Endothelial cell of umbilical vein (primary cell): ENCODE measurements around the gene GRIK1. TPM values are rescaled to one million over a fixed set of nuclear protein-coding genes. Genes with fewer than 3 reads are reported as not detected.

ENCODE experiments used
- BruUV-seq: library from RNA; stranded (reverse); fragments of 400-500 nt; replicated peaks from 2 replicates; lab custom pipeline; 2021; lab: Mats Ljungman, UMichigan
- CTCF ChIA-PET: fragments of 300-600, 350-600 bp; sonication (Branson Sonifier 250); formaldehyde crosslinking; loops from one replicate; lab custom pipeline; 2021; ENCODE audit warnings: antibody characterized with exemption, inconsistent platforms; lab: Charles Lee
- POLR2A ChIA-PET: fragments of 300-600, 350-600 bp; sonication (Branson Sonifier 250); formaldehyde crosslinking; loops from one replicate; lab custom pipeline; 2021; ENCODE audit warnings: antibody characterized with exemption, inconsistent platforms; lab: Charles Lee
- DNase-seq: peaks from one replicate; pipeline ENCODE4 v3.0.0-alpha.2; 2011; ENCODE audit warnings: low read depth, low spot score
- FAIRE-seq: peaks from 2 replicates; lab custom pipeline; 2011; peaks lifted over from hg19 to GRCh38; lab: Jason Lieb, UNC
- H2AFZ ChIP-seq: 2 replicates; pipeline ENCODE4 v1.6.0; 2012; ENCODE audit warnings: low read depth, low read length, control low read depth, inconsistent platforms
- H3K27ac ChIP-seq: 2 replicates; pipeline ENCODE4 v1.5.1; 2011; ENCODE audit warnings: low read depth, mild to moderate bottlenecking, control low read depth, low read length, moderate library complexity; ENCODE audit not compliant: insufficient read depth
- H3K27me3 ChIP-seq, 2 experiments: 2 replicates each; pipeline versions ENCODE4 v1.6.0 to v1.6.1; 2011; ENCODE audit warnings: low read length in 2 of 2, mixed read lengths in 1 of 2; ENCODE audit not compliant: control insufficient read depth in 2 of 2, insufficient read depth in 2 of 2
- H3K36me3 ChIP-seq, 2 experiments: 2 replicates in 1 of 2; 3 replicates in 1 of 2; pipeline ENCODE4 v1.5.1; 2011; ENCODE audit warnings: low read length in 2 of 2, mild to moderate bottlenecking in 1 of 2, moderate library complexity in 1 of 2; ENCODE audit not compliant: control insufficient read depth in 2 of 2, insufficient read depth in 2 of 2; ENCODE audit errors: extremely low read depth in 1 of 2
- H3K4me1 ChIP-seq: 3 replicates; pipeline ENCODE4 v1.5.1; 2011; ENCODE audit warnings: mild to moderate bottlenecking, low read length; ENCODE audit not compliant: control insufficient read depth, insufficient read depth; ENCODE audit errors: extremely low read depth
- H3K4me2 ChIP-seq: 2 replicates; pipeline ENCODE4 v1.6.1; 2011; ENCODE audit warnings: low read length, control low read depth, mixed read lengths; ENCODE audit not compliant: insufficient read depth
- H3K4me3 ChIP-seq, 3 experiments: fragments of 200-600 bp in 1 of 3; sonication (generic), shearing (Covaris generic) in 1 of 3; replicated peaks in 1 of 3; 2 replicates each; pipeline ENCODE4 v1.5.1; 2011 to 2016; ENCODE audit warnings: control low read depth in 3 of 3, low read length in 3 of 3, mild to moderate bottlenecking in 2 of 3, inconsistent platforms in 1 of 3, low read depth in 1 of 3, moderate library complexity in 1 of 3; ENCODE audit not compliant: insufficient read depth in 1 of 3
- H3K79me2 ChIP-seq: 2 replicates; pipeline ENCODE4 v1.6.0; 2012; ENCODE audit warnings: low read length, inconsistent platforms; ENCODE audit not compliant: control insufficient read depth, insufficient read depth
- H3K9ac ChIP-seq: replicated peaks from 2 replicates; pipeline ENCODE3; 2011; ENCODE audit warnings: low read length, control low read depth; ENCODE audit not compliant: insufficient read depth; ENCODE audit errors: extremely low read depth
- H3K9me1 ChIP-seq: replicated peaks from 3 replicates; pipeline ENCODE4 v1.6.0; 2011; ENCODE audit warnings: mild to moderate bottlenecking, low read length; ENCODE audit not compliant: control insufficient read depth, insufficient read depth; ENCODE audit errors: extremely low read depth
- H3K9me3 ChIP-seq: replicated peaks from 2 replicates; pipeline ENCODE4 v1.5.1; 2012; ENCODE audit warnings: low read length, inconsistent platforms; ENCODE audit not compliant: control insufficient read depth, insufficient read depth
- H4K20me1 ChIP-seq: replicated peaks from 2 replicates; pipeline ENCODE3; 2011; ENCODE audit warnings: mild to moderate bottlenecking, low read length; ENCODE audit not compliant: control insufficient read depth, insufficient read depth; ENCODE audit errors: extremely low read depth
- EZH2 ChIP-seq: IDR thresholded peaks from 2 replicates; pipeline ENCODE4 v1.6.1; 2012; ENCODE audit warnings: borderline replicate concordance, low read depth, mild to moderate bottlenecking, moderate library complexity, low read length, inconsistent platforms; ENCODE audit not compliant: severe bottlenecking
- FOS ChIP-seq: IDR thresholded peaks from 2 replicates; pipeline ENCODE4 v1.6.1; 2011; ENCODE audit warnings: mild to moderate bottlenecking, low read length, moderate library complexity, borderline replicate concordance; ENCODE audit not compliant: insufficient read depth
- GATA2 ChIP-seq: IDR thresholded peaks from 2 replicates; pipeline ENCODE4 v1.7.0; 2011; ENCODE audit warnings: low read depth, mild to moderate bottlenecking, moderate library complexity, mixed read lengths, low read length; ENCODE audit not compliant: insufficient read length, insufficient read depth
- JUN ChIP-seq: IDR thresholded peaks from 2 replicates; pipeline ENCODE4 v1.6.1; 2011; ENCODE audit warnings: borderline replicate concordance, low read depth; ENCODE audit not compliant: insufficient read length, insufficient read depth
- MYC ChIP-seq: IDR thresholded peaks from one replicate; pipeline ENCODE4 v1.6.1; 2011; ENCODE audit warnings: mild to moderate bottlenecking, low read depth, low read length
- POLR2A ChIP-seq: IDR thresholded peaks from 2 replicates; pipeline ENCODE4 v1.6.1; 2012; ENCODE audit warnings: low read depth, mild to moderate bottlenecking, control low read depth, low read length
- POLR2AphosphoS5 ChIP-seq: IDR thresholded peaks from 2 replicates; pipeline ENCODE4 v1.6.1; 2012; ENCODE audit warnings: low read depth, mild to moderate bottlenecking, control low read depth, low read length, moderate library complexity; ENCODE audit not compliant: insufficient read depth
- dilution Hi-C: fragments of 300-500 bp; cut with MboI; formaldehyde crosslinking; loops from one replicate; pipeline ENCODE4 v1.15.0; 2019; ENCODE audit warnings: low sequenced_read_pairs; ENCODE audit not compliant: extremely low pct_ligation_motif_present
- intact Hi-C: fragments of 100-400 bp; cut with micrococcal nuclease; formaldehyde crosslinking; loops from one replicate; pipeline ENCODE4 v1.10.0; 2022
- polyA plus RNA-seq, 4 experiments: library from polyadenylated mRNA; depleted of rRNA in 3 of 4; stranded (reverse) in 3 of 4; unstranded in 1 of 4; fragments of >200 nt; gene quantifications; 2 replicates each; pipeline versions ENCODE4 v1.2.1 to v1.2.3, GENCODE V29; 2011 to 2012; ENCODE audit warnings: missing spikeins in 1 of 4
- total RNA-seq: library from RNA; stranded (reverse); gene quantifications from 2 replicates; pipeline ENCODE4 v1.2.3, GENCODE V29; 2021
- TF ChIP-seq, protein P1 (sequence below), 2 donors: IDR thresholded peaks; 1 replicate in 1 of 2; 2 replicates in 1 of 2; pipeline ENCODE4 v1.5.1; 2011; ENCODE audit warnings: low read length in 2 of 2, mild to moderate bottlenecking in 2 of 2, moderate library complexity in 2 of 2, control low read depth in 1 of 2, inconsistent platforms in 1 of 2, low read depth in 1 of 2; ENCODE audit not compliant: insufficient read depth in 1 of 2; ENCODE audit errors: extremely low read depth in 1 of 2
- TF ChIP-seq, protein P2 (sequence below): IDR thresholded peaks from 2 replicates; pipeline ENCODE4 v1.6.1; 2011; ENCODE audit not compliant: insufficient read depth, insufficient read length

GRIK1 gene
- total and polyA plus RNA-seq, 2 donors (not counting 3 experiments of a cell fraction or from before 2014, with no cell fraction given) = not detected

DNA sequence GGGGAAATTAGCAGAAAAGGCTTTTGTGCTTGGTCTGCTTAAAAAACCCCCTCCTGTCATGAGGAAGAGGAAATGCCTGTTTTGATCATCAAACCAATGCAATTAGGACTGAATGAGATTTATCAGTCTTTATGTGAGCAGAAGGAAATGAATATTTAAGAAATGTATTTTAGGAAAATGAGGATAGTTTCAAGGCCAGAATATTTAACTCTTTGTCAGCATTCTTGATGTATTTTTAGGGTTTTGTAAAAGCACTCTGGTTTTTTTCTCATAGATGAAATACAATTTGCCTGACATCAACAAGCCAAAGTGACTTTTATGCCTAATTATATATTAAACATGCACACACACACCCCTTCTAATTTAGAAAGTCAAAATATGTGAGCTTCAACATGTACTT is 213.8 kb downstream of the GRIK1 start:
- Histone ChIP-seq H3K27ac (no peak overlapping the region), H3K9me1 (no peaks in the 10 kb centered on the region), H3K27me3 (no peaks in the 10 kb centered on the region), H4K20me1 (no peaks in the 10 kb centered on the region), H2AFZ (no peak overlapping the region), H3K36me3 (no peaks in the 10 kb centered on the region), H3K4me1 (no peaks in the 10 kb centered on the region), H3K79me2 (no peaks in the 10 kb centered on the region), H3K4me3 (no peak overlapping the region), H3K9ac (no peak overlapping the region), H3K9me3 (no peaks in the 10 kb centered on the region), H3K4me2 (no peak overlapping the region)
- ChIA-PET POLR2A (no interaction called here), CTCF (interaction anchor here (1.0 kb wide), 1 partner anchor 16 kb away, joined by 3 read pairs; no protein-coding TSS in a partner anchor)
- no peak for FAIRE-seq
- intact Hi-C loops = no loop called here
- dilution Hi-C loops = no loop called here
- no peak for TF ChIP-seq GATA2
- no TSS peak for BruUV-seq
- DNase-seq = no peak

DNA sequence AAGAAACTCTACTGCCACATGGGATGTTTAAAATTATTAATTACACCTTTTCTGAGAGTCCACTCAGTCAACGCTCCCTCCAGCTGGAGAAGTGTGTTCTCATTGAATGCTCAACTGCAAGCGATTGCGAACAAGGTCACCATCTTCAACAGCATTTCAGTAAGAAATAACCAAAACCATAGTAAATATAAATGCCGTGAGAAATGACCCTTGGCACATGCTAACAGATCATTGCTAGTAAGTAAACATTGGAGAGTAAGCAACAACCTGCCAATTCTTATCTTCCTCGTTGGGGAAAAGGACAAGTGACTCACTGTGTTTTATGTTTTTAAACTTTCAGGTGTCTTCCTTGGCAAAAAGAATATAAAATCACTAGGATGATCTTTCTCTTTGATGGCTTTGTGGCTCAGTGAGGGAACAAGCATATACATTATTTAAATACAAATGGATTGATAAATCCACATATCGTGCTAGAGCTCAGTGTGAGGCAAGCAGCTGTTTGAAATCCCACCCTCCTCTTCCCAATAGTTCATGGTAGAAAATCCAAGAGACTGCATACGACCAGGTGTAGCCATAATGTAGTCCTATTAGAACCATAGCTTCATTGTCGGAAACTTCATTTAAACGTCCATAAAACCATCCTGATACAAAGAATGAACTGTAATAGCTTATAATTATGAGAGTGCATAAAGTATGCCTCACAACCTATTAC is 214.6 kb downstream of the GRIK1 start:
- CTCF ChIA-PET = interaction anchor here (1.0 to 1.2 kb wide), 2 partner anchors 15 to 46 kb away, joined by 3 read pairs; no protein-coding TSS in a partner anchor
- no peak overlapping the region for H3K4me2 ChIP-seq
- H4K20me1 ChIP-seq = no peaks in the 10 kb centered on the region
- BruUV-seq = no TSS peak
- no peaks in the 10 kb centered on the region for H3K79me2 ChIP-seq
- H3K9ac ChIP-seq = no peak overlapping the region
- no peaks in the 10 kb centered on the region for H3K9me1 ChIP-seq
- no peak for FAIRE-seq
- H3K4me1 ChIP-seq = no peaks in the 10 kb centered on the region
- intact Hi-C loops (no loop called here), dilution Hi-C loops (no loop called here)
- no peak for DNase-seq
- no peaks in the 10 kb centered on the region for H3K9me3 ChIP-seq
- H3K36me3 ChIP-seq = no peaks in the 10 kb centered on the region
- H2AFZ ChIP-seq = no peak overlapping the region
- H3K27me3 ChIP-seq = no peaks in the 10 kb centered on the region
- TF ChIP-seq EZH2 (no peak), POLR2A (no peak), JUN (no peak), POLR2AphosphoS5 (no peak), GATA2 (no peak), FOS (no peak), MYC (no peak)
- TF ChIP-seq, protein P1, sequence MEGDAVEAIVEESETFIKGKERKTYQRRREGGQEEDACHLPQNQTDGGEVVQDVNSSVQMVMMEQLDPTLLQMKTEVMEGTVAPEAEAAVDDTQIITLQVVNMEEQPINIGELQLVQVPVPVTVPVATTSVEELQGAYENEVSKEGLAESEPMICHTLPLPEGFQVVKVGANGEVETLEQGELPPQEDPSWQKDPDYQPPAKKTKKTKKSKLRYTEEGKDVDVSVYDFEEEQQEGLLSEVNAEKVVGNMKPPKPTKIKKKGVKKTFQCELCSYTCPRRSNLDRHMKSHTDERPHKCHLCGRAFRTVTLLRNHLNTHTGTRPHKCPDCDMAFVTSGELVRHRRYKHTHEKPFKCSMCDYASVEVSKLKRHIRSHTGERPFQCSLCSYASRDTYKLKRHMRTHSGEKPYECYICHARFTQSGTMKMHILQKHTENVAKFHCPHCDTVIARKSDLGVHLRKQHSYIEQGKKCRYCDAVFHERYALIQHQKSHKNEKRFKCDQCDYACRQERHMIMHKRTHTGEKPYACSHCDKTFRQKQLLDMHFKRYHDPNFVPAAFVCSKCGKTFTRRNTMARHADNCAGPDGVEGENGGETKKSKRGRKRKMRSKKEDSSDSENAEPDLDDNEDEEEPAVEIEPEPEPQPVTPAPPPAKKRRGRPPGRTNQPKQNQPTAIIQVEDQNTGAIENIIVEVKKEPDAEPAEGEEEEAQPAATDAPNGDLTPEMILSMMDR (IDR thresholded peaks at IDR 0.05; ENCODE audit: extremely low read depth in 1 of 2, insufficient read depth in 1 of 2, low read depth in 1 of 2, low read length in 2 of 2) = no peak
- TF ChIP-seq, protein P2, sequence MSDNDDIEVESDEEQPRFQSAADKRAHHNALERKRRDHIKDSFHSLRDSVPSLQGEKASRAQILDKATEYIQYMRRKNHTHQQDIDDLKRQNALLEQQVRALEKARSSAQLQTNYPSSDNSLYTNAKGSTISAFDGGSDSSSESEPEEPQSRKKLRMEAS = no peak
- POLR2A ChIA-PET = no interaction called here
- no peak overlapping the region for H3K27ac ChIP-seq
- no peak overlapping the region for H3K4me3 ChIP-seq
